CD4-positive, alpha-beta T cell treated with Interleukin-17A for 1 hour (primary cell): ENCODE results near the gene DENND1C.

Experiments
- DNase-seq: peaks from one replicate; pipeline ENCODE4 v3.0.0-alpha.2; 2020

The DENND1C gene, protein sequence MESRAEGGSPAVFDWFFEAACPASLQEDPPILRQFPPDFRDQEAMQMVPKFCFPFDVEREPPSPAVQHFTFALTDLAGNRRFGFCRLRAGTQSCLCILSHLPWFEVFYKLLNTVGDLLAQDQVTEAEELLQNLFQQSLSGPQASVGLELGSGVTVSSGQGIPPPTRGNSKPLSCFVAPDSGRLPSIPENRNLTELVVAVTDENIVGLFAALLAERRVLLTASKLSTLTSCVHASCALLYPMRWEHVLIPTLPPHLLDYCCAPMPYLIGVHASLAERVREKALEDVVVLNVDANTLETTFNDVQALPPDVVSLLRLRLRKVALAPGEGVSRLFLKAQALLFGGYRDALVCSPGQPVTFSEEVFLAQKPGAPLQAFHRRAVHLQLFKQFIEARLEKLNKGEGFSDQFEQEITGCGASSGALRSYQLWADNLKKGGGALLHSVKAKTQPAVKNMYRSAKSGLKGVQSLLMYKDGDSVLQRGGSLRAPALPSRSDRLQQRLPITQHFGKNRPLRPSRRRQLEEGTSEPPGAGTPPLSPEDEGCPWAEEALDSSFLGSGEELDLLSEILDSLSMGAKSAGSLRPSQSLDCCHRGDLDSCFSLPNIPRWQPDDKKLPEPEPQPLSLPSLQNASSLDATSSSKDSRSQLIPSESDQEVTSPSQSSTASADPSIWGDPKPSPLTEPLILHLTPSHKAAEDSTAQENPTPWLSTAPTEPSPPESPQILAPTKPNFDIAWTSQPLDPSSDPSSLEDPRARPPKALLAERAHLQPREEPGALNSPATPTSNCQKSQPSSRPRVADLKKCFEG

DNA sequence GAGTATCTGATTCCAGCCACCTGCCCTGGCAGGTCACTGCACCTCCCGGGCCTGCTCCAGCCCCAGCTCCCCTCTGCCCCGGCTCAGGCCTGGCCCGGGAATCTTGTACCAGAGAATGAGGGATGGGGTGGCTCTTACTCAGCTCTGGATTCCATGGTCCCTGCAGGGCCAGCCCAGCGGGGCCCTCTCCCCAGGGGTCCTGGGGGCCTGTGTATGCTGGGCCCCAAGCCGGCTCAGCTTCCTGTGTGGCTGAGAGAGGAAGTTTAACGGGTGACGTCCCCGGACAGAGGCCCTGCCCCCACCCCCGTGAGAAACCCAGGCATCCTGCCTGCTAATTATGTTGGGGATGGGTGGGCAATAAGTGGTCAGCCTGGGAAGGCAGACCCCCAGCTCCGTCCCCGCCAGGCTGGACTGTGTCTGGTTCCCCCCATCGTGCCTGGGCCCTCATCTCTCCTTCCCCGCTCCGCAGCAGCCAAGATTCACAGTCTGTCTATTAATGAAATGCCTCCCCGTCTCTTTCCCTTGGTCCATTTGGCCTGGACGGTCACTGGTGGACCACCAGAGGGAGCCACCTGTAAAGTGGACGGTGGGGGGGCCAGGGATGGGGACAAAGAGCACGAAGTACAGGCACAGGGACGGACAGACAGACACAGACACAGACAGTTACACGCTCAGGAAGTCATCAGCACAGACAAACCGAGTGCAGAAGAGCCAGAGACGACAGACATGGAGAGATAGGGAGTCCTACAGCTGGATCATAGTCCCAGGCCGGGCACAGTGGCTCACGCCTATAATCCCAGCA is at the start of gene DENND1C:
DENND1C (minus strand) TSS at position 247 of the 802 bp plus-strand sequence; CDS start at position 155, 92 bp downstream.
- peak; percentile 81 for DNase-seq

DNA sequence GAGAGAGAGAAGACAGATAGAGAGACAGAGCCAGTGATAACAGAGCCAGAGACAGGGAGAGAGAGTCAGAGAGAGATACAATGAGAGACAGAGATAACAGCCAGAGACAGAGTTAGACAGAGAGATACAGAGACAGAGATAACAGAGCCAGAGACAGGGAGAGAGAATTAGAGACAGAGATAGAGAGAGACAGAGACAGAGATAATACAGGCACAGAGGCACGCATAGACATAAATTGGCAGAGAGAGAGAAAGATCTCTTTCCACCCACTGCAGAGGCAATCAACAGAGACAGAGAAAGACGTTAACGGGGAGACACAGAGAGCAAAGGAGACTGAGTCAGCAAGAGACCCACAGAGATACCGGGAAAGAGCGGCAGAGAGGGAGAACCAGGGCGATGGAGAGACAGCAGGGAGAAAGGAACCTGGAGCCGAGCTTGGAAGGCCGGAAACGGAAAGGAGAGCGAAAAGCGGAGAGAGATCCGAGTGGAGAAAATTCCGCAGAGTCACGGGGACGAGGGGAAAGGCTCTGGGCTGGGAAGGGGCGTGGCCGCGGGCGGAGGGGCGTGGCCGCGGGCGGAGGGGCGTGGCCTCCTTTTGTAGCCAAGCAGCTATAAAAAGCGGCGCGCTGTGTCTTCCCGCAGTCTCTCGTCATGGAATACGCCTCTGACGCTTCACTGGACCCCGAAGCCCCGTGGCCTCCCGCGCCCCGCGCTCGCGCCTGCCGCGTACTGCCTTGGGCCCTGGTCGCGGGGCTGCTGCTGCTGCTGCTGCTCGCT is 49.0 kb upstream of the DENND1C start, which contains the start of gene TNFSF9:
TNFSF9 (plus strand) TSS at position 641 of the 777 bp plus-strand sequence; CDS start at position 652, 11 bp downstream.
- DNase-seq: peak; percentile 89

DNA sequence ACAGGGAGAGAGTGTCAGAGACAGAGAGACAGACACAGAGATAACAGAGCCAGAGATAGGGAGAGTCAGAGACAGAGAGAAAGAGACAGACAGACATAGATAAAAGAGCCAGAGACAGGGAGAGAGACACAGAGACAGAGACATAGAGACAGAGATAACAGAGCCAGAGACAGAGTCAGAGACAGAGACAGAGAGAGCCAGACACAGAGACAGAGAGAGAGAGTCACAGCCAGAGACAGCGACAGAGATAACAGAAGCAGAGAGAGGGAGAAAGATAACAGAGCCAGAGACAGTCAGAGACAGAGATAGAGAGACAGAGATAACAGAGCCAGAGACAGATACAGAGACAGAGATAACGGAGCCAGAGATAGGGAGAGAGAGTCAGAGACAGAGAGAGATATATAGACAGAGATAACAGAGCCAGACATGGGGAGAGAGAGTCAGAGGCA is 48.4 kb upstream of the DENND1C start:
- DNase-seq: no peak

DNA sequence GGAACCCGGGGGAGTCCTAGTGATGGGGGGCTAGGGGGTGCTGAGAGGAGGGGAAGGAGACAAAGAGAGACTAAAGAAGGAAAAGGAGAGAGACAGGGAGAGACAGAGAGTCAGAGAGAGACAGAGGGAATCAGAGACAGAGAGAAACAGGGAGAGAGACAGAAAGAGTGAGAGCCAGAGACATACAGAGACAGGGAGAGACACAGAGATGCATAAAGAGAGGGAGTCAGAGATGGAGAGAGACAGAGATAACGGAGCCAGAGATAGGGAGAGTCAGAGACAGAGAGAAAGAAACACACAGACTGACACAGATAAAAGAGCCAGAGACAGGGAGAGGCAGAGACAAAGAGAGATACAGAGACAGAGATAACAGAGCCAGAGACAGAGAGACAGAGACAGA is 47.8 kb upstream of the DENND1C start:
- no peak for DNase-seq

DNA sequence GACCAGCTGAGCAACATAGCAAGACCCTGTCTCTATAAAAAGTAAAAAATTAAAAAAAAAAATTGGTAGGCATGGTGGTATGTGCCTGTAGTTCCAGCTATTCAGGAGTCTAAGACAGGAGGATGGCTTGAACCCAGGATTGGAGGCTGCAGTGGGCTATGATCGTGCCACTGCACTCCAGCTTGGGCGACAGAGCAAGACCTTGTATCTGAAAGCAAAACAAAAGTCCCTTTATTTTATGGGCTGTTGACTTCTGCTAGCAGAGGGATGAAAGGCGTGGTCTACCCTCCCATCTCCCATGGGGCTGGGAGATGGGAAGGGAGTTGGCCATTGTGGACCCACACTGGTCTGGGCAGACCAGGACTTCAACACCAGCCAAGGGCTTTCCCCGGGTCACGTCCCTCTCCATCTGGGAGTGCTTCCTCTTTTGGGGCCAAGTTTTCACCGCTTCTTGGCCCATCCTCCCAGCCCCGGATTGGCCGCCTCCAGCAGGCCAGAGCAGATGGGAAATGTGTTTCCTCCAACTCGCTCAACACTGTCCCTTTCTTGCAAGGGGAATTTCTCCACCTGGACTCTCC is 47.0 kb upstream of the DENND1C start:
- DNase-seq: no peak

DNA sequence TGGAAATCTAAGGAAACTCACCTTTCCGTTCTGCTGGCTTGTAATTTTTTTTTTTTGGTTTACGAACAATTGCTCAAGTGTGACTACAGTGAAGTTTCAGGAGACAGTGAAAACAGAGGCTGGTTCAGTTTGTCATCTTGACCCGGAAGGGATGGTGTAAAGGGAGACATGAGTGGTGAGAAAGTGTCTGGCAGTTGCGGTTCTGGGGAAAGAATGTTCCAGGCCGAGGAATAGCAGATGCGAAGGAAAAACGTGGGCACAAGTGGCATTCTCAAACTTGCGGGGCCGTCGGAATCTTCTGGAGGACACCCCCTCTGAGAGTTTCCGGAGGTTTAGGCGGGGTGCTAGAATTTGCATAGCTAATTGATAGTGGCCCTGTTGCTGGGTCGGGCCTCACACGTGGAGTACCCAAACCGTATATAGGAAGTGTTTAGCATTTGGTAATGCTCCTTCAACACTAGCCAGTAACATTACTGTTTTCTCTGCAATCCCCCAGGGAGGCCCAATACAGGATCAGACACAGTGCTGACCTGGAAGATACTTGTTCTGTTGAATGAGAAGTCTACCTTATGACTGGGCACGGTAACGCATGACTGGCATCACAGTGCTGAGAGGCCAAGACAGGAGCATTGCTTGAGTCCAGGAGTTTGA is 46.4 kb upstream of the DENND1C start:
- no peak for DNase-seq

DNA sequence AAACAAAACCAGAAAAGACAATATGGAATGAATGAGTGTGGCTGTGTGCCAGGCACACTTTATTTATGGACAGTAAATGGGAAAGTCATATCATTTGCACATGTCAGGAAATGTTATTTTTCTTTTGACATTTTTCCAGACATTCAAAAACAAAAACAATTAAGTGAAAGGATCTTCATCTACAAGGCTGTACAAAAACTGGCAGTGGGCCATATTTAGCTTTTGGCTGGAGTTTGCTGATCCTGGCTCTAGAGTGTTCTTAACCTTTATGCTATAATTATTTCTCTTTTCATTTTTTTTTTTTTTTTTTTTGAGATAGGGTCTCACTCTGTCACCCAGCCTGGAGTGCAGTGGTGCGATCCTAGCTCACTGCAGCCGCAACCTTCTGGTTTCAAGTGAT is 42.7 kb upstream of the DENND1C start:
- no peak for DNase-seq

DNA sequence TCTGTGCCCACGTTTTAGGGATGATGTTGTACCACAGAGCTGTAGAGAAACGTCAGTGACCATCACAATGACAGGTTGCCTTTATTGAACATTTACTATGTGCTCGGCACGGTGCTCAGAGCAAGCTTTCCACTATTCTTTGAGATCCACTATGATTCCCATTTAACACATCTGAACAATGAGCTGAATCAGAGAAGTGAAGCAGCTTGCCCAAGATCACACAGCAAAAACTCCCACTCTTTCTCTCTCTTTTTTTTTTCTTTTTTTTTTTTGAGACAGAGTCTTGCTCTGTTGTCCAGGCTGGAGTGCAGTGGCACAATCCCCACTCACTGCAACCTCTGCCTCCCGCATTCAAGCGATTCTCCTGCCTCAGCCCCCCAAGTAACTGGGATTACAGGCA is 41.1 kb upstream of the DENND1C start:
- no peak for DNase-seq

DNA sequence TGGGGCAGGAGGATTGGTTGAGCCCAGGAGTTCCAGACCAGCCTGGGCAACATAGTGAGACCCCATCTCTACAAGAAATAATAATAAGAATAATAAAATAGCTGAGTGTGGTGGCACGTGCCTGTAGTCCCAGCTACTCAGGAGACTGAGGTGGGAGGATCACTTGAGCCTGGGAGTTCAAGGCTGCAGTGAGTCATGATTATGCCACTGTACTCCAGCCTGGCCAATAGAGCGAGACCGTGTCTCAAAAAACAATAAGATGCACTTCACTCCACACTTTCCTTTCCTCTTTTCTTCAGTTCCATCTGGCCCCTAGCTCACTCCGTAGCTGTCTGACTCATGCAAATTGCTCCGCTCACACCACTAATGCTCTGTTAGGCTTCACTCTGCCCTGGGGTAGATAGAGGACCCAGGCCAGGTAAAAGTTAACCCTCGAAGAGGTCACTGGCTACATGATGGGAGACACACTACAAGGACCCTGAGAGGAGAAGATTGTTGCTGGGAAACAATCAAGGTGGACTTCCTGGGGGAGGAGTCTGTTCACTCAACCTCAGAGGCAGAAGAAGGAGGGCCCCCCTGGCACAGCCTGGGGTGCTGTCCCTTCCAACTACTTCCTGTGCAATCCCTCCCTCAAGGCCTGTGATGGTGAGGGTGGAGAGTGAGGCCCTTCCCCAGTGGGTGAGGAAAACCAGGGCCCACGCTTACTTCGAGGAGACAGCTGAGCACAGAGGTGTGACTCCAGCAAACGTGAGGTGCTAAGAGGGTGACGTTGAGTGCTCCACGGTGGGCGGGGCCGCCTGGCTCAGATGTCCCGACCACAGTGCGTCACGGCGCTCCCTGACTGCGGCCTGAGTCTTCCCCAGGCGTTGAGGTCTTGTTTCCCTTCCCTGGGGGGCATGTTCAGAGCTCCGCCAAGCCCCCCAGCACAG is 40.4 kb upstream of the DENND1C start:
- DNase-seq: peak; percentile 83

DNA sequence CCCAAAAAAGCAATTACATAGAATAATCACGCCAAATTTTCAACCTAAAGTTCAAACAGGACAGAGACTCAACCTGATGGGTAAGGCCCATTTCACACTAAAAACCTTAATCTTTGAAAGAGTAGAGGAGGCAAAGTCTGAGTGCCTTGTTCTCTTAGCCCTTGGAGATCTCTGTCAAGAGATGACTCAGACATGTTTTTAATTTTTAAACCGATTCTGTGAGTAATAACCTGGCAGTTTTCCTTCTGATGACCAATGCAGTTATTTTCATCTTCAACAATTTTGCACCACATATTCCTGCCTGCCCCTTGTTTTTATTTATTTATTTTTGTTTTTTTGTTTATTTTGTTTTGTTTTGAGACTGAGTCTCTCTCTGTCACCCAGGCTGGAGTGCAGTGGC is 37.7 kb upstream of the DENND1C start:
- DNase-seq: no peak

DNA sequence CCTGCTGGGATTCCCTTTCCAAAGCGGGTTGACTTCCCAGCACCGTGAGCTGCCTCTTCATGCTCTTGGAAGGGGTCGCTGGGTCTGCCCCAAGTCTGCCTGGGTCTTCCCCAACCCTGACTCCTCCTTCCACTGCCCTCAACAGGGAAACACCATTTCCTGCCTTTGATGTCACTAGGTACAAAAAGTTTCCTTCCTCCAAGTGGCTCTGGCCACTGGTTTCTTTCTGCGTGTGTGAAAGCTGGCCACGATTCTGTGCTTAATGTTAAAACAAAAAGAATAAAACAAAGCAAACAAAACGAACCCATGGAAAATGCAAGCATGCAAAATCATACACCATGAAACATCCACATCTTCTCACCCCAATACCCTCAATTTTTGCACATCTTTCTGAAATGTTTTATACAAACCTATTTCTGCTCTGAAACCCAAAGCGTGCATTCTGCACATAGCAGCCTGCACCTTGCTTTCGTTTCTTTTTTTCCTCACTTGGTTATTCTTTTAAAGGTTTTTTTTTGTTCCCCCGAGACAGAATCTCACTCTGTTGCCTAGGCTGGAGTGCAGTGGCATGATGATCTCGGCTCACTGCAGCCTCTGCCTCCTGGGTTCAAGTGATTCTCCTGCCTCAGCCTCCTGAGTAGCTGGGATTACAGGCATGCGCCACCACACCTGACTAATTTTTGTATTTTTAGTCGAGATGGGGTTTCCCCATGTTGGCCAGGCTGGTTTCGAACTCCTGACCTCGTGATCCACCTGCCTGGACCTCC is 36.7 kb upstream of the DENND1C start:
- peak; percentile 46 for DNase-seq

DNA sequence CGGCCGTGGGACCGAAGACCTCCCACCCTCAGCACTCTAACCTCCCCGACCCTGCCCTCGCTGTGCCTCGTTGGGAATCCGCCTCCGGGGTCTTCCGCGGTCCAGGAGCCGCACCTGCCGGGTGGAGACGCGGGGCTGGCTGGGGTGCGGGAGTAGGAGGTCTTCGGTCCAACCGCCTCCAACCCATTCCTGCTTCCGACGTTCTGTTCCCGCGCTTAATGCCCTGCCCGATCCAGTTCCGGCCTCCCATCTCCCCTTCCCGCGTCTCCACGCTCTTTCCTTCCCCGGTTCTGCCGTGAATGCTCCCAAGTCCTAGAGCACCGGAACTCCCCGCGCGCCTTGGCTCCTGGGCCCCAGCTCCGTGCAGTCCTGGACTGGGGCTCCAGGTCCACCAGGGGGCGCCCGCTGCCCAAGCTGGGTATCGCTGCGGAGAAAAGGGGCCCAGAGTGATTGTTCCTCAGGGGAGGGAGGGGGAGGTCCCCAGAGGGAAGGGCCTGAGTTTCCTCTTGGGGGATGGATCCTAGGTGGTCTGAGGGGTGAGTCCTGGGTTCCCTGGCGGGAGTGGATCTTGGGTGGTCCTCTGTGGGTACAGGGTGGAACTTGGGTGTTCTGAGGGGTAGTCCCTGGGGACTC is 35.2 kb upstream of the DENND1C start:
- peak; percentile 89 for DNase-seq

DNA sequence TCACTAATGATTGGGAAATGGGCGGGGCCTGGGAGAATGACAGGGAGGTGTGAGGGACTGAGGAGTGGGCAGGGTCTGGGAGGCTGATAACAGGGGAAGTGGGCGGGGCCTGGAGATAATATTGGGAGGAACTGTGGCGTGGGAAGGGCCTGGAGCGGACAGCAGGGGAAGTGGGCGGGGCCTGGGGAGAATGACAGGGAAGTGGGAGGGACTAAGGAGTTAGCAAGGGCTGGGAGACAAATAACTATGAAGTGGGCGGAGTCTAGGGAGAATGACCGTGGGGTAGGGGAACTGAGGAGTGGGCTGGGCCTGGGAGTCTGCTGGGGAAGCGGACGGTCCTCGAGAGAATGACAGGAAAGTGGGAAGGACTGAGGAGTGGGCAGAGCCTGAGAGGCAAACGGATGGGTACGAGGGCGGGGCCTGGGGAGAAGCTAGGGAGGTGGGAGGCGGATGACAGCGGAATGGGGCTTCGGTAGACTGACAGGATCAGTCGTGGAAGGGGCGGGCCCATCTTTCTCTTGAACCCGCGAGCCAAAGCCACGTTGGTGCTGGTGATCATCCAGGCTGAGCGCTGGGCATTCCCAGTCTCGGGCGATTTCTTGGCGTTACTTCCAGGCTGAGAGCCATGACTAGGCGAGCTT is 34.6 kb upstream of the DENND1C start:
- DNase-seq: peak; percentile 86

DNA sequence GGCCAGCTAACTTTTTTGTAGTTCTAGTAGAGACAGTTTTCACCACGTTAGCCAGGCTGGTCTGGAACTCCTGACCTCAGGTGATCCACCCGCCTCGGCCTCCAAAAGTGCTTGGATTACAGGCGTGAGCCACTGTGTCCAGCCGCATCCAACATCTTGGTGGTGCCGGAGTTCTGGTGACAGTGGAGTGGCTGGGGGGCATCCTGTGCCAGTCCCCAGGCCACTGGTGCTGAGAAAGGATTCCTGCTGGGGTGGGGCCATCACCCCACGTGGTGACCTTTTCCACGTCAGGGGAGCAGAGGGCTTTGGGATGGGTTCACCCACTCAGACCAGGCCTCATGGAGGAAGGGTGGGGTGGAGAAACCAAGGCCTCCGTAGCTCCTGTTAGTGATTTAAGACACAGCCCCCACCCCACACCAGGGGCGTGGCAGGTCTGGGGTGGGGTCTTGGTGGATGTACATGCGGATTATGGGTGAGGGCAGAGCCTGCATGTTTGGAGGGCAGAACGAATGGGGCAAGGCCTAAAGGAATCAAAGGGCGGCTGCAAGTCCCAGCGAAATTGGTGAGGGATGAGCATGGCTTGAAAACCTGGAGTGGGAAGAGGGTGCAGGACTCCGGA is 33.4 kb upstream of the DENND1C start:
- DNase-seq: no peak

DNA sequence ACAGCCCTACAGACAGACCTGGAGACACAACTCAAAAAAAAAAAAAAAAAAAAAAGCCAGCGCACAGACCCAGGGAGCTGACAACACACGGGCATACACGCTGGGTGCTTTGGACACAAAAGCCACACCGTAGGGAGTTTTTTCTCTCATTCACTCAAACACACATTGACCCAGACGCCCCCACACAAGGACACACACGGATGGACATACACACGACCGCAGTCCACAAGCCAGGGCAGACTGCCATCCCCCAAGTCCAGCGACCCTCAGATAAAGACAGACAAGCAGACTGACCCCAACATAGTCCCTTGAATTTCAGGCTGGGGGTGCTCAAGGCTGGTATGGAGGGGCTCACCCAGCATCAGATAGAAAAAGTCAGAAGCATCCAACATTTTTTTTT is 32.5 kb upstream of the DENND1C start:
- DNase-seq: no peak

DNA sequence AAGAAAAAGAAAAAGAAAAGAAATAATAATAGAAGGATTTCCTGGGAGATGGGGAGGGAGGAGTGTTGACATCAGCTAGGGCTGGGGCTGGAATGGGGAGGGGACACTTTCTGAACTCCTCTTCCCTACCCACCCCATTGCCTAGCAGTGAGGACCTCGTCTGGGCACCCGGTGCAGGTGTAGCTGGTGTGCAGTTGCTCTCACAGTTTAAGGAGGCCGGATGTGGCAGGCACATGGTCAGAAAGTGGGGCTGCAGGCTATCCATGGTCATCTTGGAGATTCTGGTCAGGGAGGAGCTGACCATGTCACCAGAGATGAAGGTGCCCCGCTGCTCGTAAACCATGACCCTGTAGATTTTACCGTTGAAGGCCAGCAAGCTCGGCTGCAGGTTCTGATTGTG is 29.0 kb upstream of the DENND1C start:
- no peak for DNase-seq

DNA sequence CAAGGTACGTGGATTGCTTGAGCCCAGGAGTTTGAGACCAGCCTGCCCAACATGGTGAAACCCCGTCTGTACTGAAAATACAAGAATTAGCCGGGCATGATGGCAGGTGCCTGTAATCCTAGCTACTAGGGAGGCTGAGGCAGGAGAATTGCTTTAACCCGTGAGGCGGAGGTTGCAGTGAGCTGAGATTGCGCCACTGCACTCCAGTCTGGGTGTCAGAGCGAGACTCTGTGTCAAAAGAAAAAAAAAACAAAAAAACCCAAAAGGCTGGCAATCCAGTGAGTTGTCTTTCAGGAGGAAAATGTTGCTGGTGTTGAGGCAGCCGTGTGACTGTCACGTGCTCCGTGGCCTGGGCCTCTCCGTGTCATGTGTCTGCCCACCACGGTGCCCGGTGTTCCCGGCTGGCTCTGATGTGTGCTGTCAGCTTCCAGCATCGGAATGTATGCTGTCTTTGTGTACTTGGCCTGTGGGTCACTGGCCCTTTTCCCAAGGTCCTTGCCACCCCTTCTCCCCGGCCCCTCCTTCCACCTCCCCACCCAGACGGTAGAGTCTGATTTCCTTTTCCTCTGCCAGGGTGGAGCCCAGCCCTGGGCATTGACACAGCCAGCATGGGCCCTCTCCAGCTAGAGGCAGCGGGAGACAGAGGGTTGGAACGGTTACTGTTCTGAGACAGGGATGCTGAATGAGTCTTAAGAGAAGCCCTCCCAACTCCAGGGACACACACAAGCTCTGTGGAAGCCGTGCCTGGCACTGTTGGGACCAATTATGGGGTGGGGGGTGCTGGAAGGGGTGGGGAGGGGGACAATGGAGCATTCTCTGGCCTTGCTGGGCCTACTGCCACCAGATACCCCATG is 27.8 kb upstream of the DENND1C start:
- DNase-seq: no peak
